ENCODE results near the gene MYBPC1. TPM values are rescaled to one million over a fixed set of nuclear protein-coding genes. Genes with fewer than 3 reads are reported as not detected.

The MYBPC1 gene
- total RNA-seq, 1 donor from 2014 or later: 7.3 TPM

GRCh38 chr12:101696251-101697196, 101.8 kb downstream of the MYBPC1 start:
- H3K4me3 ChIP-seq: peak overlapping the region; percentile 89
- no peaks in the 10 kb centered on the region for H3K9me3 ChIP-seq (replicated peaks)
- intact Hi-C loops (cut with micrococcal nuclease): no loop called here
- H3K36me3 ChIP-seq: no peaks in the 10 kb centered on the region
- no peaks in the 10 kb centered on the region for H3K27me3 ChIP-seq (ENCODE audit: low read depth)
- DNase-seq: peak; percentile 70
- TF ChIP-seq CTCF (IDR thresholded peaks at IDR 0.05; ENCODE audit: borderline replicate concordance): no peak
- H3K4me1 ChIP-seq: peaks cover 59% of the 10 kb centered on the region
- peak overlapping the region; percentile 99 for H3K27ac ChIP-seq (replicated peaks)

GRCh38 chr12:101697197-101697929, 102.6 kb downstream of the MYBPC1 start, which contains the start of gene CHPT1:
TSS of gene CHPT1 (plus strand) at chr12:101697640. CDS start at chr12:101697862, 222 bp downstream.
- intact Hi-C loops (cut with micrococcal nuclease): no loop called here
- Histone ChIP-seq H3K27me3 (ENCODE audit: low read depth) (no peaks in the 10 kb centered on the region), H3K36me3 (no peaks in the 10 kb centered on the region), H3K9me3 (replicated peaks) (no peaks in the 10 kb centered on the region), H3K27ac (replicated peaks) (peak within 1 kb of the TSS; percentile 99), H3K4me3 (peak within 1 kb of the TSS; percentile 89), H3K4me1 (peaks cover 67% of the 10 kb centered on the region)
- no peak for TF ChIP-seq CTCF (IDR thresholded peaks at IDR 0.05; ENCODE audit: borderline replicate concordance)
- DNase-seq: peak; percentile 84

- DNase-seq: peak; percentile 64
- Histone ChIP-seq H3K9me3 (replicated peaks) (no peaks in the 10 kb centered on the region), H3K4me1 (peaks cover 75% of the 10 kb centered on the region), H3K36me3 (peaks cover 2% of the 10 kb centered on the region), H3K27ac (replicated peaks) (peak overlapping the region; percentile 99), H3K4me3 (peak overlapping the region; percentile 89), H3K27me3 (ENCODE audit: low read depth) (no peaks in the 10 kb centered on the region)
- intact Hi-C loops (cut with micrococcal nuclease): no loop called here
- TF ChIP-seq CTCF (IDR thresholded peaks at IDR 0.05; ENCODE audit: borderline replicate concordance): no peak
Observed at GRCh38 chr12:101697930-101698799, 103.4 kb downstream of the MYBPC1 start.

- no peak for DNase-seq
- Histone ChIP-seq H3K27me3 (ENCODE audit: low read depth) (no peaks in the 10 kb centered on the region), H3K4me1 (peaks cover 81% of the 10 kb centered on the region), H3K4me3 (peak overlapping the region; percentile 89), H3K36me3 (peaks cover 4% of the 10 kb centered on the region), H3K27ac (replicated peaks) (peak overlapping the region; percentile 99), H3K9me3 (replicated peaks) (no peaks in the 10 kb centered on the region)
- peak; percentile 22 for TF ChIP-seq CTCF (IDR thresholded peaks at IDR 0.05; ENCODE audit: borderline replicate concordance)
- intact Hi-C loops (cut with micrococcal nuclease): no loop called here
Observed at GRCh38 chr12:101698800-101699347, 104.1 kb downstream of the MYBPC1 start.

All from left ventricle myocardium inferior (tissue), 1 donor.